Neural progenitor cell (in vitro differentiated cells): ENCODE data around the gene HES2.

Experiments
- EZH2 ChIP-seq: fragments of 200-600 bp; sonication (generic); IDR thresholded peaks from 2 replicates; pipeline ENCODE4 v1.6.1; 2017; ENCODE audit warnings: antibody characterized with exemption, mild to moderate bottlenecking, moderate library complexity
- EZH2phosphoT487 ChIP-seq: fragments of 200-600 bp; sonication (generic); IDR thresholded peaks from 2 replicates; pipeline ENCODE4 v1.6.1; 2017; ENCODE audit warnings: antibody characterized with exemption
- TF ChIP-seq, protein P1 (sequence below): fragments of 200-600 bp; sonication (generic); IDR thresholded peaks from 2 replicates; pipeline ENCODE4 v1.5.1; 2017; ENCODE audit warnings: antibody characterized with exemption, mild to moderate bottlenecking

DNA sequence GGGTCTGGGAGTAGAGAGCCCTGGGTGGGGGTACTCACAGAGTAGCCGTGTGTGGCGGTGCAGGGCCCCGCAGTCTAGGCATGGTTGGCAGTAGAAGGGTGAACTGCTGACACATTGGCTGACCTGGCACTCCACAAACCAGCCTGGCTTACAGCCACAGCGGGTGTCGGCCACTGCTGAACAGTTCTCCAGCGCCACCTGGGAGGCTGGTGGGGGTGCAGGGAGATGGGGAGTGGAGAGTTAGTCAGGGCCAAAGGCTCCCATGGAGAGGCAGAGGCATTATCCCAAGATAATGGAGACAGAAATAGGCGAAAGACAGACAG lies 44.8 kb upstream of the HES2 start:
- TF ChIP-seq, protein P1, sequence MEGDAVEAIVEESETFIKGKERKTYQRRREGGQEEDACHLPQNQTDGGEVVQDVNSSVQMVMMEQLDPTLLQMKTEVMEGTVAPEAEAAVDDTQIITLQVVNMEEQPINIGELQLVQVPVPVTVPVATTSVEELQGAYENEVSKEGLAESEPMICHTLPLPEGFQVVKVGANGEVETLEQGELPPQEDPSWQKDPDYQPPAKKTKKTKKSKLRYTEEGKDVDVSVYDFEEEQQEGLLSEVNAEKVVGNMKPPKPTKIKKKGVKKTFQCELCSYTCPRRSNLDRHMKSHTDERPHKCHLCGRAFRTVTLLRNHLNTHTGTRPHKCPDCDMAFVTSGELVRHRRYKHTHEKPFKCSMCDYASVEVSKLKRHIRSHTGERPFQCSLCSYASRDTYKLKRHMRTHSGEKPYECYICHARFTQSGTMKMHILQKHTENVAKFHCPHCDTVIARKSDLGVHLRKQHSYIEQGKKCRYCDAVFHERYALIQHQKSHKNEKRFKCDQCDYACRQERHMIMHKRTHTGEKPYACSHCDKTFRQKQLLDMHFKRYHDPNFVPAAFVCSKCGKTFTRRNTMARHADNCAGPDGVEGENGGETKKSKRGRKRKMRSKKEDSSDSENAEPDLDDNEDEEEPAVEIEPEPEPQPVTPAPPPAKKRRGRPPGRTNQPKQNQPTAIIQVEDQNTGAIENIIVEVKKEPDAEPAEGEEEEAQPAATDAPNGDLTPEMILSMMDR: no peak
- no peak for TF ChIP-seq EZH2
- TF ChIP-seq EZH2phosphoT487: no peak
